NCI-H1105 (cell line): Measurements from ENCODE around the gene SSU72.

Source experiments
- DNase-seq: peaks from one replicate; lab custom pipeline; 2025; lab: John Stamatoyannopoulos, UW

The SSU72 gene

DNA sequence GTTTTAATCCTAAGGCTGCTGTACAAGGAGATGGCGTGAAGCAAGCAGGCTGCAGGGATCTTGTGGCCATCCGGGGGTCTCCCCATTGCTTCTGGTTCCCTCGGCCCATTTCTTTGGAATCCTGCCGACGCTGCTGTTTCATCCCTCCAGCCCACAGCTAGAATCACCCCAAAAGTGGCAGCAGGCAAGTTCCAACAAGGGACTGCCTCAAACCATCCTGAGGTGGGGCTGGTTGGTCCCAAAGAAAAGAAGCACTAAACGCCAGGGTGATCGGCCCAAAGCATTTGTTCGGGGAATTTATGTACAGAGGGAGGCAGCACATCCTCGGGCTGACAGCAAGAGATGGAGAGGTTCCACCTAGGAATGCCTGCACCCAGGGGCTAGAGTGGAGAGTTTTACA lies 36.1 kb upstream of the SSU72 start:
- DNase-seq = no peak

DNA sequence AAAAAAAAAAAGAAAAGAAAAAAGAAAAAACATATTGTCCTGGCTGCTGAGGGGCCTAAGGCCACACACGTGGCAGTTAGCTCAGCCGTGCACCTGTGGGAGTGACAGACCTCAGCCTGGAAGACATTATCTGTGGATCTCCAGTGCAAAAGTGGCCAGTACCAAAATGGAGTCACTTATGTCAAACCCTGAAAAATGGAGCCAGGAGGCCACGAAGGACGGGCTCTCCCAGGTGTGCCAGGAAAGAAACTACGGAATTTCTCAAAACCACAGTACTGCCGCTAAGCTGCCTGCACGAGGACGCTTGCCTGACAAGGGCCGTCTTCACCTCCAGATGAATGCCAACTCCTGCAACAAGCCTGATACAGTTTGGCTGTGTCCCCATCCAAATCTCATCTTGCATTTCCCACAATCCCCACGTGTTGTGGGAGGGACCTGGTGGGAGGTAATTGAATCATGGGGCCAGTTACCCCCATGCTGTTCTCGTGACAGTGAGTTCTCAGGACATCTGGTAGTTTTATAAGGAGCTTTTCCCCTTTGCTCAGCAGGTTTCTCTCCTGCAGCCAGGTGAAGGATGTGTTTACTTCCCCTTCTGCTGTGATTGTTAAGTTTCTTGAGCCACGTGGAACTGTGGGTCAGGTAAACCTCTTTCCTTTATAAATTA lies 35.3 kb upstream of the SSU72 start:
- no peak for DNase-seq

DNA sequence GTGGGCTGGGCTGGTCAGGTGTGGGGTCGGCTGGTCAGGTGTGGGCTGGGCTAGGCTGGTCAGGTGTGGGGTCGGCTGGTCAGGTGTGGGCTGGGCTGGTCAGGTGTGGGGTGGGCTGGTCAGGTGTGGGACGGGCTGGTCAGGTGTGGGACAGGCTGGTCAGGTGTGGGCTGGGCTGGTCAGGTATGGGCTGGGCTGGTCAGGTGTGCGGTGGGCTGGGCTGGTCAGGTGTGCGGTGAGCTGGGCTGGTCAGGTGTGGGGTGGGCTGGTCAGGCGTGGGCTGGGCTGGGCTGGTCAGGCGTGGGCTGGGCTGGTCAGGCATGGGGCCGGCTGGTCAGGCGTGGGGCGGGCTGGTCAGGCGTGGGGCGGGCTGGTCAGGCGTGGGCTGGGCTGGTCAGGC lies 31.6 kb upstream of the SSU72 start:
- DNase-seq = no peak

DNA sequence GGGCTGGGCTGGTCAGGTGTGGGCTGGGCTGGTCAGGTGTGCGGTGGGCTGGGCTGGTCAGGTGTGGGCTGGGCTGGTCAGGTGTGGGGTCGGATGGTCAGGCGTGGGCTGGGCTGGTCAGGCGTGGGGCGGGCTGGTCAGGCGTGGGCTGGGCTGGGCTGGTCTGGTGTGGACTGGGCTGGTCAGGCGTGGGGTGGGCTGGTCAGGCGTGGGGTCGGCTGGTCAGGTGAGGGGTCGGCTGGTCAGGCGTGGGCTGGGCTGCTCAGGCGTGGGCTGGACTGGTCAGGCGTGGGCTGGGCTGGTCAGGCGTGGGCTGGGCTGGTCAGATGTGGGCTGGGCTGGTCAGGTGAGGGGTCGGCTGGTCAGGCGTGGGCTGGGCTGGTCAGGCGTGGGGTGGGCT lies 31.1 kb upstream of the SSU72 start:
- DNase-seq = no peak

DNA sequence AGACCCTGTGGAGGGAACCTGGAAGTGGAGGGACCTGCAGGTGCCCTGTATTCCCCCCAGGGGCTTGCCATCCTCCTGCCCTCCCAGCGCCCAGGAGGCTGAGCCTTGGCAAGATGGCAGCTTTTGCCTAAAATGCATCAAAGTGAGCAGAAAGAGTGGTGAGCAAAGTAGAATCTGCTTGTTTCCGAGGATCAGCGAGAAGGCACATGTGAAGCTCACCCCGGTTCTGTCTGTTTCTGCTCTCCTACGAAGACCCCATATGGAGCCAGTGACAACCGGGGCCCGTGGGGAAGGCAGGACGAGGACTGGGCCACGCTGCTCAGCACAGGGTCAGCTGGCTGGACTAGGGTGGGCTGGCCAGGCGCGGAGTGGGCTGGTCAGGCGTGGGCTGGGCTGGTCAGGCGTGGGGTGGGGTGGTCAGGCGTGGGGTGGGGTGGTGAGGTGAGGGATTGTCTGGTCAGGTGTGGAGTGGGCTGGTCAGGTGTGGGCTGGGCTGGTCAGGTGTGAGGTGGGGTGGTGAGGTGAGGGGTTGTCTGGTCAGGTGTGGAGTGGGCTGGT lies 30.4 kb upstream of the SSU72 start:
- no peak for DNase-seq

DNA sequence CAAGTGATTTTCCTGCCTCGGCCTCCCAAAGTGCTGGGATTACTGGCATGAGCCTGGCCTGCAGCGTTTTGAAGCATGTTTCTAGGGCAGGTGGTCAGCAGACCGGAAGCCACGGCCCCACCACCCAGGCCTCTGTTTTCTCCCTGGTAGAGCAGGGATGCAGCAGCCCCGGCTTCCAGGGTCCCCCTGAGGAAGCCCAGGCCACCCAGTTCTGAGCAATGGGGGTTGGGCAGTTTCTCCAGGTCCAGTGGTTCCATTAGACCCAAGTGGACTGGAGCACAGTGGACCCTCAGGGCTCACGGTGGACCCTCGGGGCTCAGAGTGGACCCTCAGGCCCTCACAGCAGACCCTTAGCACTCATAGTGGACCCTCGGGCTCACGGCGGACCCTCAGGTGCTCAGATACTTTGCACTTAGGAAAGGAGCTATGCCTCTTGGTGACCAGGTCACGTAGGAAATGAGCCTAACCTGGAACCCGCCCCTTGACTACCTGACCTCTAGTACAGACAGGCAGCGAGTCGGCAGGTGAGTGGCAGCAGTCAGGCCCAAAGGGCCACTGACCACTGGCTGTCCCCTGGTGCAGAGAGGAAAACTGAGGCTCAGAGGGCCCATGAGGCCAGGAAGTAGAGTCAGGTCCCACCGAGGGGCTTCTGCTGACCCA lies 29.8 kb upstream of the SSU72 start:
- no peak for DNase-seq

DNA sequence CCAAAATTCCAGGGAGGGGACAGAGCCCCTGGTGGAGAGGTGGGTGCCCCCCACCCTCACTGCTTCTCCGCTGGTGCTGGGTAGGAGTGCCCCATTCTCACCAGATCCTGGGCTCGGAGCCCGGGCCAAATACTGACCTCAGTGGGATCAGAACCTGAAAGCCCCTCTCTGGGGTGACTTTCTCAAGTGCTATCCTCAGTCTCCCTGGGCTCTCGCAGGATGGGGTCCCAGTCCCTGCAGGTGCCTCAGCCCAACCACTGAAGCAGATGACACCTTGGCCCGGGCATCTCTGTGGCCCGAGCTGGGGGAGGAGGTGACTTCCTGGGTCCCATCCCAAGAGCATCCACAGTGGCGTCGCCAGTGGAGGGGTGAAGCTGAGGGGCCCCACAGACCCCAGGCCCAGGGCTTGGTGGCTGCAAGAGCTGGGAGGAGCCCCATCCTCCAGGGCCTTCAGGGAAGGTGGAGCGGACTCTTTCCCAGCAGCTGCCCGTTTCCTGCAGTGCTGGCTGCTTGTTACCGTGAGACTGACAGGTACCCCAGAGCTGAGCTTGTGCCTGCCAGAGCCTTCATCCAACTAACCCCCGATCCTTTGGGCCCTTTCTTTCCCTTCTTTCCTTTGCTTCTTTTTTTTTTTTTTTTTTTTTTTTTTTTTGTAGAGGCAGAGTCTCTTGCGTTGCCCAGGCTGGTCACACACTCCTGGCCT lies 29.2 kb upstream of the SSU72 start:
- no peak for DNase-seq

DNA sequence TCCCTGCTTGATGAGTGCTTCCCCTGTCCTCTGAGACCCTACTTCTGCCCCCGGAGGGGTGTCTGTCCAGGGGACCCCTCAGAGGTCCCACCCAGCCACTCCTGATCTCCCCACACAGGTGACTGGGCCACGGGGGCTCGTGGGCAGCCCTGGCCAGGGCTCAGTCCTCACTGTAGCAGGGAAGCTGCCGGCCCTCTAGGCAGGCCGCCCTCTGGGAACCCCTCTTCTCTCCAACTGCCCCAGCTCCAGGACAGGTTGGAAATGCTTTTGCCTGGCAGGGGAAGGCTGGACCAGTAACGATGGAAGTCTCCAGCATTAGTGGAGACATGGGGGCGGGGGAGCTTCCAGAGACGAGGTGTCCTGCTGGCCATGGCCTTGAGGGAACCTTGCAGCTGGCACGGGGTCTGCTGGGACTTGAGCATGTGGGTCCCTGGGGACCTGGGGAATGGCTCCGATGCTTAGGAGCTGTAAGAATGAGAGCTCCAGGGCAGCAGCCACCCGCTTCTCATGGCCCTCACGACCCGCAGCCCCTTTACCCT lies 28.4 kb upstream of the SSU72 start:
- no peak for DNase-seq

DNA sequence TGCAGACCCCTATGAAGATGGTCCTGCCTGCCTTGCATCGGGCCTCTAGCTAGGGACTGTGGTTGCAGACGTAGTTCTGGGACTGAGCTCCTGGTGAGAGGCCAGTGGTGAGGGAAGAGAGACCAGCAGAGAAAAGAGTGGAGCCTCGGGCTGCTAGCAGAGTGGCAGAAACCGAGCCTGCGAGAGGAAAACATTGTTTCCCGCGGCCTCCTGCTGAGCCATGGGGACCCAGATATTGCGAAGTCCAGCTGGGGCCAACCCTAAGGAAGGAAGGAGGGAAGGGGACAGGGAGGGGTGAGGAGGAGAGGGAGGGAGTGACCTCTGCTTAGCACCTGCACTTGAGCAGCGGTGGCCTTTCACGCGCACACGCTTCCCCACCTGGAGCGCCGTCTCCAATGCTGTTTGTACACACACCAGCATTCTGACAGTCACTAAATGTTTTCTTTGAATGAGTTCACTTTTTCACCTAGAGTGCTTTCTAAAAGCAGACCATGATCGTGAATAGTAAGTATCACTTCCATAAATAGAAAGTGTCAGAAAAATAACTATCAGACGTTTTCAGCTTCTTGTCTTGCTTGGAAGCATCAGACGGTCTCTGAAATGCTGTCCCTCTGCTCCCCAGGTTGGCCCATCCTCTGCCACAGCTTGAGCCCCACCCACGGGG lies 27.8 kb upstream of the SSU72 start:
- DNase-seq = no peak

DNA sequence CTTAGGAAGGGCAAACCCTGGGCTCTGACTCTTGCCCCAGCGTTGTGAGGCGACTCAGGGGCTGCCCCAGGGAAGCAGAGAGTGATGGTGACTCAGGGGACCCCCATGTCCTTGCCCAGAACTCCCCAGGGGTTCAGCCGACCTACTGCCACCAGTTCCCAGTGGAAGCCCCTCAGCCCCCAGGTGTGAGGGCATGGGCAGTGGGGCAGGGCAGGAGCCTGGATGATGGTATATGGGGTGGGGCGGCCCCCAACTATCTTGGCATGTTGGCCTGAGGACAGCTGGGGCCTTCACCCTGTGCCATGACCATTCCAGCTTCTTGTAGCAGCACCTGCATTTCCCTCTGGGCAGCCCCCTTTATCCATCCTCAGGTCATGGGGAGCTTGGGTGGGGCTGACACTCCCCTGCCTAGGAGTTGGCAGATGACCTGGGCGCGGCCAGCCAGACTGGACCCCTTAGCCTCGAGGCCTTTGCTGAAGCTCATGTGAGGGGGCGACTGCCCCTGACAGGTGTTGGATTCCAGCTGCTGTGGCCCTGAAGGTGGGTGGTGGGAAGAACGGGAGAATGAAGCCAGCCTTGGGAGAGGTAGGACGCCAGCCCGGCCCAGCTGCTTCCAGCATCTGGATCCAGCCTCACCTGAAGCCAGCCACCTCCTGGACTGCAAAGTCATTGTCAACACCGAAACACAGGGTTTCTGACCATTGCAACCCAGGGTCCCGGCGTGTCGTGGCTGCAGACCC lies 27.1 kb upstream of the SSU72 start:
- no peak for DNase-seq

DNA sequence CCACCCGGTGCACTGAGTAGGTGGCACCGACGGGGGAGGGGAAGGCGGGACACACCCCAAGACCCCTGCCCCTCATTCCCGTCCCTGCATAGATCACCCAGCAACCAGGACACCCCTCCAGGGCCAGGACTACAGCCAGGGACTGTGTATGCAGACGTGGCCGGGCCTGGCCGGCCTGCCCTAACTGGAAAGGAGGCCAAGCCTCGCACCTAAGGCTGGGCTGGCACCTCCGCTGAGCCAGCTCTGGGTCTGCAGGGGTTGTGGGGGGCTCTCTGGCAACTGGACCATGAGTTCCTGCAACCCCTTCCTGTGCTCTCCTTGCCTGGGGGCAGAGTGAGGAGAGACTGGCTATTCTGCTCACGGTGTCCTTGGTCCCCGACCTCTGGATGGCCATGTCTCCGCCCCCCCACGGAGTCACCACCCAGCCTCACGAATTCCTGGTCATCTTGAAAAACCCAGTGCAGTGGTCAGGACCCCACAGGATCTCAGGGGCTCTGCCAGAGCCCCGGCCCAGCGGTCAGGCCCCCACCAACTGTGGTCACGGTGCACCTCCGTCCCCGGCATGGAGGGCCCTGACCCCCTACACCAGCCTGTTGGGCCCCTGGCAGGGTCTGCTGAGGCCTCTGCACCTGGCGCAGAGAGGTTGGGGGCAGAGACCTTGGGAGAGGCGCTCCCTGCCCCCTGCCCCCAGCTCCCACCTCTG lies 26.3 kb upstream of the SSU72 start:
- DNase-seq = no peak

DNA sequence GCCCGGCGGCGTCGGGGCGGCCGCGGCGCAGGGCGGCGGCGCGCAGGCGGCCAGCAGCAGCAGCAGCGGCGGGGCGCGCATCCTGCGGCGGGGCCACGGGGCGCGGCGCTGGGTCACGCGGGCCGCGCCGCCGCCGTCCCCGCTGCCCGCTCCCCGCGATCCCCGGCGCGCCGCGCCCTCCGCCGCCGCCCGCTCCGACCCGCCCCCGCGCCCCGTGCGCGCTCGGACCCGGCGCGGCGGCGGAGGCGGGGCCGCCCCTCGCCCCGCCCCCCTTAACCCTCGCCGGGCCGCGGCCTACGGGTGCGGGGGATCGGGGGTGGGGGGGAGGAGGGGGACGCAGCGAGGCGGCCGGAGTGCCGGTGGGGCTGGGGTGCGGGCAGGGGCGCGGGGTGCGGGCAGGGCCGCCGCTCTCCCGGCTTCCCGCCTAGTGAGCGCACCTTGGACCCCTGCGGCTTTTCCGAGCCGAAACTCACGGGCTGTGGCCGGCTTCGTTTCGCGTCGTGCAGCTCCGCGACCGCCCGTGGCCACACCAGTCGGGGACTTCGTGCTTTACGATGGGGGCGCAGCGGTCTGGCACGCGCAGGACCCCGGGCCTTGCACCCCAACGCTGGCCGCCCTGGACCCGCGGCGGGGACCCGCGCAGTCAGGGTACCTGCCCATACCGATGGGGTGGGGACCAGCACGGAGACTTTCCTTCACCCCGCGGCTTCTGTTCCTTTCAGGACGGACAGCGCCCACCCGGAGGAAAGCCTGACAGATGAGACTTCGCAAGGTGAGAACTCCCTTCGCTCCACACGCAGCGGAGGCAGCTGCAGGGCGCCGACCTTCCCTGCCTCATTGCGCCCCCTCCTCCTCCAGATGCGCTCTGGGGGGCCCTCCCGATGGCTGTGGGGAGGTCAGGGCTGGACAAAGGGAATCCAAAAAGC lies 25.5 kb upstream of the SSU72 start, which contains the start of gene FNDC10:
Gene FNDC10 (minus strand): TSS at position 201 of the 926 bp plus-strand sequence. CDS start 120 bp downstream, at position 81.
- no peak for DNase-seq

DNA sequence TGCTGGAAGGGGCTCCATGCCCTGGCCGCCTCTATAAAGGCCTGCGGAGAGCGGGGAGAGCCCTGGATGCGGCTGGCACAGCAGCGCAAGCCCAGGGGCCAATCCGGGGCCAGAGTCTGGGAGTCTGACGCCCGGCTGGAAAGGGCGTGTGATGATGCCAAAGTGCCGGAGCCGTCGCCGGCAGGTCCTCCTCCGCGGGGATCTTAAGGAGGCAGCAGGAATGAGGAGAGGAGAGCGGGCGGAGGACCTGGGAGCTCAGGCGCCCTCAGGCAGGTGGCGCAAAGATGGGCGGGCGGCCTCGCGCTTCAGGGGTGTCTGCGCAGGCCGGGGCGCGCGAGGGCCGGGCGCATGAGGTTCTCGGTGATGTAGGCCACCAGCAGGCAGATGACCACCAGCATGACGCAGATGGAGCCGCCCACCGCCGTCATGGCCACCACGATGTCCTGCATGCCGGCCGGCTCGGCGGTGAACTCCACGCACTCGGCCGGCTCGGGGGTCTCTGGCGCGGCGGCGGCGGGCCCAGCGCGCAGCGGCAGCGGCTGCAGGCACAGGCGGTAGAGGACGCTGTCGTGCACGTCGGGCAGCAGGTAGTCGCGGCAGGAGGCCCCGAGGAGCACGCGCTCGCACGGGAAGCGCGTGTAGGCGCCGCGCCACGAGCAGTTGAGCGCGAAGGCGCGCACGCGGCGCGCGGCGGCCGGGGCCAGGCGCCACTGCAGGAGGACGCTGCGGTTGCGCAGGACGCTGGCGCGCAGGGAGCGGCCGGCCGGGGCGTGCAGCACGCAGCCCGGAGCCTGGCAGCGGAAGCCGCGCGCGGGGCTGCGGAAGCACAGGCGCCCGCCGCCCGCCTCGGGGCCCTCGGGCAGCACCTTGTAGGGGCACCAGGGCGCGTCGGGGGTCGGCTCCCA lies 24.6 kb upstream of the SSU72 start:
- no peak for DNase-seq

DNA sequence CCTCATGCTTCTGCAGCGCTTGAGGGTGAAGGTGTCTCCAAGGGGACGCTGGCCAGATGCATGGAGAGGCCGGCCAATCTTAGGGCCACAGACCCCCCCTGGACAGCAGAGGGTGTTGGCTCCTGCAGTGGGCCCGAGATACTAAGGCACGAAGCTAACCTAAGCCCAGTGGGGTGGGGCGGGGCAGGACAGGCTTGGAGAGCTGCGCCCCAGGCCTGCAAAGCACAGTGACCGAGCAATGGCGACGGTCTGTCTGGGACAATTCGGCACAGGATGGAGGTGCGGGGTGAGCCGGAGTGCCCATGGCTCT lies 24.0 kb upstream of the SSU72 start:
- no peak for DNase-seq

DNA sequence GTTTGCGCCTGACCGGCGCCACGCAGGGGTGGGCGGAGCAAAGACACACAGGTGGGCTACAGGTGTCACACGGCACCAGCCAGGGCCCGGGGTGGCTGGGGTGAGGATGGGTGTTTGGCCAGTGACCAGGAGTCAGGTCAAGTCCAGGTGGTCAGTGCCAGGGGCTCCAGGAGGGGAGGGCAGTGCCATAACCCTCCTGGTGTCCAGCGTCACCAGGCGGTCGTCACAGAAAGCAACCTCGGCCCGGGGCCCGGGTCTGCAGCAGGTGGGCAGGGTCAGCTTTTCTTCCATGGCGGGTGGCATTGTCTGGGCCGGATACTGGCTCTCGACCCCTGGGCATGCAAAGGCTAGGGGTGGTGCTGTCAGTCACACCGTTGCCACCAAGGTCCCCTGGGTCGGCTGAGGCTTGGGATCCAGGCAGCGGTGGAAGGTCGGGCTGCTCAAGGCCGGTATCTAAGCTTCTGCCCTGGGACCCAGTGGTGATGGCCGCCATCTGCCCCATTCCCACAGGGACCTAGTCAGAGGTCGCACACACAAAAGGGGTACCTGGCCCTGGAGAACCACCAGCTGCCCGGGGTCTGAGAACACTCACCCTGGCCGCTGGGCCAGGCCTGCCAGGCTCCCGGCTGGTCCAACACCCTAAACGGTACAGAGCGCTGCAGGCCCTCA lies 23.5 kb upstream of the SSU72 start:
- no peak for DNase-seq

DNA sequence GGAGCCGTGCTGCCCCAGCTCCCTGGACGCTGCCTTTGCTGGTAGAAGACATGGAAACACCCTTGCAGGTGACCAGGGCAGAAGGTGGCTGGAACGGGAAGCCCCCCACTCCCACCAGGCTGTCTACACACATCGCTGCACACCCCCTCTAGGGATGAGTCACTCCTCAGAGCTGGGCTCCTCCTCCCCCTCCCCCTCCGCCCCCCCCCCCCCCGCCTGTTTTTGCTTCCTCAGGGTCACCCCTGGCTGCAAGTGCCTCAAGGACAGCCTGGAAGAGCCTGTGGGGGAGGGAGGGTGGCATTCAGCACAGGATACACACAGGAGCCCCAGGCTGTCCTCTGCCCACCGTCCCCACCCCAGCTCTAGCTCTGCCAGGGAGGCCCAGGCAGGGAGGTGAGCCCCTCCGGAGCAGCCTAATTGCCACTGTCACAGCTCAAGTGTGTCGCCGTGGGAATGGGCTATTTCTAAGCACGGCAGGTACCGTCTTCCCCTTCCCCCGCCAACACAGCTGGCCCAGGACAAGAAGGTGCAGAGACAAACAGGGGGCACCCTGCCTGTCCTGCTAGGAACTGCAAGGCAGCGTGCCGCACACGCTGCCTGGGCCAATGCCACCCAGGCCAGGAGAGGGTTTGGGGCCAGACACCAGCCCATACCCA lies 22.7 kb upstream of the SSU72 start:
- no peak for DNase-seq

DNA sequence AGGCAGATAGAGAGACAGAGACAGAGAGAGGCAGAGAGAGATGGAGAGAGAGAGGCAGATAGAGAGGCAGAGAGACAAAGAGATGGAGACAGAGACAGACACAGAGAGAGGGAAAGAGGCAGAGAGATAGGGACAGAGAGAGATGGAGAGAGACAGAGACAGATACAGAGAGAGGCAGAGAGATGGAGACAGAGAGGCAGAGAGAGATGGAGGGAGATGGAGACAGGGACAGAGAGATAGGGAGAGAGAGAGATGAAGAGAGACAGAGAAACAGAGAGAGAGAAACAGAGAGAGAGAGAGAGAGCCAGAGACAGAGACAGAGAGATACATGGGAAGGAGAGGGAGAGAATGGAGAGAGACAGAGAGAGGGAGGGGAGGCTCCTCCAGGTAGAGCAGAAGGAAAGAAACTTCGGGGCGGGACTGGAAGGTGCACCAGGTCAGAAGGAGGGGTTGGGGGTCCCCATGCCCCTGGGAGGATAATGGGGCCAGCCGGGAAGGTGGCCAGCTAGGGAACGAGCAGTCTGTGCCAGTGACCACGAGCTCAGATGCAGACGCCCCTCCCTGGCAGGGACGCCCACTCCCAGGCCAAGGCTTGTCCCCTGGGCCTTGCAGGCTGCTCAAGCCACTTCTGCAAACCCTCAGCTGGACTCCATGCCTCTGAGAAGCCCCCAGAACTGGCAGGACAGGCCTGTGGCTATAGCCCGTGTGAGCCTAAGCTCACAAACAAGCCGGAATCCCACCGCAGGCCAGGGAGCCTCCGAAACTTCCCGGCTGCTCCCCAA lies 22.0 kb upstream of the SSU72 start:
- DNase-seq = no peak
